GM20000 (cell line): Measurements from ENCODE around the gene SNAPC4.

Experiments used
- DNase-seq: peaks from one replicate; pipeline ENCODE4 v3.0.0; 2012; ENCODE audit warnings: low spot score
- TF ChIP-seq, protein P1 (sequence below): IDR thresholded peaks from 2 replicates; pipeline ENCODE4 v1.5.1; 2012; ENCODE audit warnings: mild to moderate bottlenecking, control low read depth; ENCODE audit errors: extremely low read depth, missing control alignments

The SNAPC4 gene

GRCh38 chr9:136405481-136405880 is 5.5 kb upstream of the SNAPC4 start:
- TF ChIP-seq, protein P1, sequence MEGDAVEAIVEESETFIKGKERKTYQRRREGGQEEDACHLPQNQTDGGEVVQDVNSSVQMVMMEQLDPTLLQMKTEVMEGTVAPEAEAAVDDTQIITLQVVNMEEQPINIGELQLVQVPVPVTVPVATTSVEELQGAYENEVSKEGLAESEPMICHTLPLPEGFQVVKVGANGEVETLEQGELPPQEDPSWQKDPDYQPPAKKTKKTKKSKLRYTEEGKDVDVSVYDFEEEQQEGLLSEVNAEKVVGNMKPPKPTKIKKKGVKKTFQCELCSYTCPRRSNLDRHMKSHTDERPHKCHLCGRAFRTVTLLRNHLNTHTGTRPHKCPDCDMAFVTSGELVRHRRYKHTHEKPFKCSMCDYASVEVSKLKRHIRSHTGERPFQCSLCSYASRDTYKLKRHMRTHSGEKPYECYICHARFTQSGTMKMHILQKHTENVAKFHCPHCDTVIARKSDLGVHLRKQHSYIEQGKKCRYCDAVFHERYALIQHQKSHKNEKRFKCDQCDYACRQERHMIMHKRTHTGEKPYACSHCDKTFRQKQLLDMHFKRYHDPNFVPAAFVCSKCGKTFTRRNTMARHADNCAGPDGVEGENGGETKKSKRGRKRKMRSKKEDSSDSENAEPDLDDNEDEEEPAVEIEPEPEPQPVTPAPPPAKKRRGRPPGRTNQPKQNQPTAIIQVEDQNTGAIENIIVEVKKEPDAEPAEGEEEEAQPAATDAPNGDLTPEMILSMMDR: no peak
- no peak for DNase-seq

- DNase-seq: no peak
- TF ChIP-seq, protein P1: no peak
Measured at GRCh38 chr9:136404801-136405136, 4.8 kb upstream of the SNAPC4 start.

- TF ChIP-seq, protein P1: no peak
- DNase-seq: peak; percentile 79
Measured at GRCh38 chr9:136403915-136404800, 4.2 kb upstream of the SNAPC4 start.

DNA sequence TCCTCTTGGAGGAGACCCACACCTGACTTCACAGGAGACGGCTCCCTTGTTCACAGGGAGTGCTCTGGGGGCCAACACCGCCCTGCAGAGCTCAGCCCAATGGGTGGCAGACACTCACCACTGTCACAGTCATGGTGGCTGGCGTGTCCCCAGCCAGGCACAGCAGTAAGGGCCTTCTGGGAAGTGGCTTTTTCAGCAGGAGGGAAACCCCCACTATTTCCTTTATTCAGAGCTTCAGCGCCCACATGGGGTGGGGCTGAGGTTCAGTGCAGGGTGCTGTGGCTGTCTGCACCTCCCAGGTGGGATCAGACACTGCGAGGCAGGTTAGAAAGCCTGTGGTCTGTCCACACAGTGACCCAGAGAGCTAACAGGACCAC is 3.6 kb upstream of the SNAPC4 start:
- TF ChIP-seq, protein P1: no peak

GRCh38 chr9:136402067-136402466 is 2.1 kb upstream of the SNAPC4 start:
- TF ChIP-seq, protein P1: no peak
- no peak for DNase-seq

More for the DNA sequence above, 3.6 kb upstream of the SNAPC4 start:
- DNase-seq: peak; percentile 82

DNA sequence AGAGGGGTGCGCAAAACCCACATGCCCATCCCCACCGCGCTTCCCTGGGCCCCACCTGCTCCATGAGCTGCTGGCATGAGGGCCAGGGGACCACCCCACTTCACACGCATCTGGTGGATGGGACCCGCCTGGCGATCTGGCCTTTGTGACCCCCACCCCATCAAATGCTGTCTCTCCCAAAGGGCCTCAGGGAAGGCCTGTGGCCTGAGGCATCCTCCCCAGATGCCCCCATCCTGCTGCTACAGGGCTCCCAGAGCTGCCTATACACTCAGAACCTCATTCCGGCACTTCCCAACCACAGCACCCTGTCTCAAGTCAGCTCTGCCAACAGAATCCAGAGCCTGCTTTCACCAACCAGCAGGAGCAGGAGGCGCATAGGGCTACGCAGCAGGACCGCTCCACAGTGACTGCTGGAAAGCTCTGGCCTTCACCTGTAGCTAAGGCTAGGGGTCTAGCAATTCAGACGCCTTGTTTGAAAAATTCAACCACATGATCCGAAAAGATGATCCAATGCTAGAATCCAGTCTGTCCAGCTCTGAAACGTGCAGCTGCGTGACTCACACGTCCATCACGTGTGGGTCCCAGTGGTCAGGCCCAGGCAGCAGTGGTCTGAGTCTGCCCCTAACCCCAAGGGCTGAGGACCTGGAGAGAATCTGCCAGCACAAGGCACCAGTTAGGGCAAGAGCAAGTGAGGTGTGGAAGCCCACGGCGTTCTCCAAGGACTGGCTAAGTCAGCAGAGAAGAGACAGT is 1.4 kb upstream of the SNAPC4 start:
- no peak for DNase-seq
- TF ChIP-seq, protein P1: no peak
